Effector memory CD8-positive, alpha-beta T cell (primary cell): ENCODE results near the gene ESPN.
A peak's percentile ranks its signal among the peaks of the same experiment; 100 is the strongest.
"Not testable (repeated sequence)": the region's sequence is repeated elsewhere in the genome, so short reads cannot be mapped to it uniquely, and the experiment has no call there.

ENCODE experiments used
- ATAC-seq: fragments of 150-1000 bp; cut with Tn5 transposase; replicated peaks from 2 replicates; pipeline ENCODE4 v1.10.0; 2021; ENCODE audit warnings: mild to moderate bottlenecking, moderate library complexity
- DNase-seq, 3 experiments: peaks; one replicate each; pipeline ENCODE4 v3.0.0; 2021
- H3K27ac Mint-ChIP-seq, 2 donors: one replicate each; pipeline ENCODE4 v1.8.0; 2022; ENCODE audit warnings: mild to moderate bottlenecking in 2 of 2, mixed read lengths in 2 of 2, moderate library complexity in 2 of 2
- H3K27me3 Mint-ChIP-seq, 2 donors: one replicate each; pipeline ENCODE4 v1.8.0; 2022; ENCODE audit warnings: mixed read lengths in 2 of 2
- H3K36me3 Mint-ChIP-seq: one replicate; pipeline ENCODE4 v1.8.0; 2022; ENCODE audit warnings: mild to moderate bottlenecking, moderate library complexity, mixed read lengths; ENCODE audit not compliant: insufficient read depth
- H3K4me1 Mint-ChIP-seq, 2 donors: one replicate each; pipeline ENCODE4 v1.8.0; 2022; ENCODE audit warnings: low read depth in 2 of 2, mixed read lengths in 2 of 2
- H3K4me3 Mint-ChIP-seq, 2 donors: one replicate each; pipeline ENCODE4 v1.8.0; 2022; ENCODE audit warnings: mild to moderate bottlenecking in 2 of 2, mixed read lengths in 2 of 2, moderate library complexity in 2 of 2
- H3K9me3 Mint-ChIP-seq, 2 donors: one replicate each; pipeline ENCODE4 v1.8.0; 2022; ENCODE audit warnings: mixed read lengths in 2 of 2

The ESPN gene

GRCh38 chr1:6484826-6485167, 60.2 kb downstream of the ESPN start:
- DNase-seq, result no peak
- H3K27ac Mint-ChIP-seq, result no peak overlapping the region
- H3K27me3 Mint-ChIP-seq, result peaks cover 23 to 55% of the 10 kb centered on the region in 2 donors
- peak overlapping the region in 1 of 2 donors; percentile 51 for H3K4me3 Mint-ChIP-seq
- no peak for ATAC-seq
- H3K9me3 Mint-ChIP-seq, result no peaks in the 10 kb centered on the region
- peaks cover 4 to 9% of the 10 kb centered on the region in 2 donors for H3K4me1 Mint-ChIP-seq
- peaks cover 3% of the 10 kb centered on the region for H3K36me3 Mint-ChIP-seq

GRCh38 chr1:6485168-6486101, 60.9 kb downstream of the ESPN start:
- DNase-seq (no peak), ATAC-seq (no peak)
- peaks cover 3% of the 10 kb centered on the region for H3K36me3 Mint-ChIP-seq
- peaks cover 23 to 55% of the 10 kb centered on the region in 2 donors for H3K27me3 Mint-ChIP-seq
- H3K4me3 Mint-ChIP-seq, result peak overlapping the region in 1 of 2 donors; percentile 76
- H3K9me3 Mint-ChIP-seq, result no peaks in the 10 kb centered on the region
- H3K4me1 Mint-ChIP-seq, result peaks cover 8 to 14% of the 10 kb centered on the region in 2 donors
- peak overlapping the region in 1 of 2 donors; percentile 46 for H3K27ac Mint-ChIP-seq

- H3K4me3 Mint-ChIP-seq, result peak overlapping the region; percentile 48 to 76
- ATAC-seq, result peak; percentile 75
- peaks cover 28 to 61% of the 10 kb centered on the region in 2 donors for H3K27me3 Mint-ChIP-seq
- H3K9me3 Mint-ChIP-seq, result no peaks in the 10 kb centered on the region
- peak; percentile 79 to 83 (median 82) for DNase-seq
- H3K4me1 Mint-ChIP-seq, result peaks cover 12 to 17% of the 10 kb centered on the region in 2 donors
- H3K27ac Mint-ChIP-seq, result peak overlapping the region in 1 of 2 donors; percentile 46
- peaks cover 3% of the 10 kb centered on the region for H3K36me3 Mint-ChIP-seq
Measured at GRCh38 chr1:6486433-6487011, 61.9 kb downstream of the ESPN start.

- H3K4me3 Mint-ChIP-seq, result no peak overlapping the region
- H3K4me1 Mint-ChIP-seq, result peaks cover 15 to 21% of the 10 kb centered on the region in 2 donors
- DNase-seq (no peak), ATAC-seq (no peak)
- no peaks in the 10 kb centered on the region for H3K9me3 Mint-ChIP-seq
- peaks cover 32 to 72% of the 10 kb centered on the region in 2 donors for H3K27me3 Mint-ChIP-seq
- peaks cover 3% of the 10 kb centered on the region for H3K36me3 Mint-ChIP-seq
- no peak overlapping the region for H3K27ac Mint-ChIP-seq
Measured at GRCh38 chr1:6487804-6488484, 63.4 kb downstream of the ESPN start.

GRCh38 chr1:6488602-6489382, 64.2 kb downstream of the ESPN start:
- peaks cover 15 to 21% of the 10 kb centered on the region in 2 donors for H3K4me1 Mint-ChIP-seq
- DNase-seq (no peak), ATAC-seq (no peak)
- H3K36me3 Mint-ChIP-seq, result peaks cover 3% of the 10 kb centered on the region
- H3K9me3 Mint-ChIP-seq, result no peaks in the 10 kb centered on the region
- peaks cover 32 to 64% of the 10 kb centered on the region in 2 donors for H3K27me3 Mint-ChIP-seq
- no peak overlapping the region for H3K4me3 Mint-ChIP-seq
- H3K27ac Mint-ChIP-seq, result no peak overlapping the region

- Mint-ChIP-seq H3K27me3 (peaks cover 31 to 58% of the 10 kb centered on the region in 2 donors), H3K4me3 (no peak overlapping the region), H3K9me3 (no peaks in the 10 kb centered on the region), H3K27ac (no peak overlapping the region), H3K36me3 (peaks cover 3% of the 10 kb centered on the region), H3K4me1 (peaks cover 15 to 21% of the 10 kb centered on the region in 2 donors)
- no peak for ATAC-seq
- DNase-seq, result no peak
Measured at GRCh38 chr1:6489383-6489765, 64.8 kb downstream of the ESPN start.

- Mint-ChIP-seq H3K36me3 (peaks cover 3% of the 10 kb centered on the region), H3K27ac (peak overlapping the region in 1 of 2 donors; percentile 58), H3K9me3 (no peaks in the 10 kb centered on the region), H3K4me3 (peak overlapping the region; percentile 83 to 87), H3K4me1 (peaks cover 15 to 19% of the 10 kb centered on the region in 2 donors), H3K27me3 (peaks cover 27 to 54% of the 10 kb centered on the region in 2 donors)
- ATAC-seq (peak; percentile 70), DNase-seq (peak; percentile 65 to 76 (median 69))
Measured at GRCh38 chr1:6489799-6490180, 65.2 kb downstream of the ESPN start.

GRCh38 chr1:6490181-6491080, 65.9 kb downstream of the ESPN start:
- ATAC-seq, result peak; percentile 56
- H3K27ac Mint-ChIP-seq, result peak overlapping the region in 1 of 2 donors; percentile 58

GRCh38 chr1:6491081-6491449, 66.5 kb downstream of the ESPN start:
- no peaks in the 10 kb centered on the region for H3K9me3 Mint-ChIP-seq
- ATAC-seq (no peak), DNase-seq (no peak)
- no peak overlapping the region for H3K27ac Mint-ChIP-seq
- peaks cover 15 to 19% of the 10 kb centered on the region in 2 donors for H3K4me1 Mint-ChIP-seq
- peaks cover 3% of the 10 kb centered on the region for H3K36me3 Mint-ChIP-seq
- peaks cover 23 to 51% of the 10 kb centered on the region in 2 donors for H3K27me3 Mint-ChIP-seq
- peak overlapping the region; percentile 83 to 87 for H3K4me3 Mint-ChIP-seq

More at GRCh38 chr1:6490181-6491080, 65.9 kb downstream of the ESPN start:
- peak; percentile 21 to 29 (median 22) for DNase-seq
- H3K4me1 Mint-ChIP-seq, result peaks cover 15 to 18% of the 10 kb centered on the region in 2 donors
- H3K27me3 Mint-ChIP-seq, result peaks cover 26 to 50% of the 10 kb centered on the region in 2 donors
- H3K9me3 Mint-ChIP-seq, result no peaks in the 10 kb centered on the region
- peaks cover 3% of the 10 kb centered on the region for H3K36me3 Mint-ChIP-seq
- peak overlapping the region; percentile 83 to 87 for H3K4me3 Mint-ChIP-seq

GRCh38 chr1:6491480-6491962, 66.9 kb downstream of the ESPN start, which contains the start of gene PLEKHG5:
Gene PLEKHG5 (minus strand): TSS chr1:6491667. CDS start chr1:6477571, 14,096 bp downstream.
- no peaks in the 10 kb centered on the region for H3K9me3 Mint-ChIP-seq
- H3K36me3 Mint-ChIP-seq, result peaks cover 3% of the 10 kb centered on the region
- H3K27ac Mint-ChIP-seq, result no peak within 1 kb of the TSS
- peak within 1 kb of the TSS; percentile 83 to 87 for H3K4me3 Mint-ChIP-seq
- peaks cover 19 to 49% of the 10 kb centered on the region in 2 donors for H3K27me3 Mint-ChIP-seq
- DNase-seq (no peak), ATAC-seq (no peak)
- peaks cover 12 to 17% of the 10 kb centered on the region in 2 donors for H3K4me1 Mint-ChIP-seq

GRCh38 chr1:6491966-6492365, 67.4 kb downstream of the ESPN start:
- Mint-ChIP-seq H3K27me3 (peaks cover 16 to 45% of the 10 kb centered on the region in 2 donors), H3K4me1 (peaks cover 12 to 16% of the 10 kb centered on the region in 2 donors), H3K36me3 (peaks cover 3% of the 10 kb centered on the region), H3K9me3 (no peaks in the 10 kb centered on the region), H3K27ac (no peak overlapping the region), H3K4me3 (peak overlapping the region; percentile 83 to 87)
- DNase-seq (no peak), ATAC-seq (no peak)

- not testable (repeated sequence) for DNase-seq, H3K27ac Mint-ChIP-seq
- H3K4me1 Mint-ChIP-seq, result peaks cover 18 to 19% of the 10 kb centered on the region in 2 donors
Measured at GRCh38 chr1:6493834-6494223, 69.3 kb downstream of the ESPN start.

More at GRCh38 chr1:6493834-6494223, 69.3 kb downstream of the ESPN start:
- H3K4me3 Mint-ChIP-seq, H3K36me3 Mint-ChIP-seq, H3K9me3 Mint-ChIP-seq, ATAC-seq: not testable (repeated sequence)
- H3K27me3 Mint-ChIP-seq, result peaks cover 8 to 33% of the 10 kb centered on the region in 2 donors
